GM23338 (cell line): ENCODE results near the gene MAP3K13.

Source experiments
- CREB1 ChIP-seq: fragments of 250-450 bp; sonication (Bioruptor Pico); IDR thresholded peaks from 2 replicates; pipeline ENCODE4 v1.5.0; 2020; ENCODE audit warnings: low read depth, mild to moderate bottlenecking, moderate library complexity
- EZH2 ChIP-seq: fragments of 200-600 bp; sonication (generic); IDR thresholded peaks from one replicate; pipeline ENCODE4 v1.8.0; 2017; ENCODE audit warnings: antibody characterized with exemption, mild to moderate bottlenecking, low read depth; ENCODE audit not compliant: unreplicated experiment
- EZH2phosphoT487 ChIP-seq: fragments of 200-600 bp; sonication (generic); IDR thresholded peaks from one replicate; pipeline ENCODE4 v1.8.1; 2018; ENCODE audit warnings: antibody characterized with exemption; ENCODE audit not compliant: unreplicated experiment
- JUNB ChIP-seq: IDR thresholded peaks from one replicate; pipeline ENCODE4 v1.6.1; 2016; ENCODE audit warnings: antibody characterized with exemption; ENCODE audit not compliant: unreplicated experiment
- NANOG ChIP-seq: IDR thresholded peaks from 2 replicates; pipeline ENCODE4 v1.6.1; 2016; ENCODE audit warnings: antibody characterized with exemption, borderline replicate concordance
- POLR2AphosphoS5 ChIP-seq: IDR thresholded peaks from 2 replicates; pipeline ENCODE4 v1.6.1; 2016; ENCODE audit warnings: antibody characterized with exemption, low read depth
- STAT1 ChIP-seq: IDR thresholded peaks from one replicate; pipeline ENCODE4 v1.6.1; 2016; ENCODE audit warnings: antibody characterized with exemption; ENCODE audit not compliant: unreplicated experiment
- ZNF114 ChIP-seq: fragments of 250-450 bp; sonication (Bioruptor Pico); IDR thresholded peaks from 2 replicates; pipeline ENCODE4 v1.5.0; 2020; ENCODE audit warnings: mild to moderate bottlenecking, moderate library complexity
- ZNF331 ChIP-seq: fragments of 250-450 bp; sonication (Bioruptor Pico); IDR thresholded peaks from 2 replicates; pipeline ENCODE4 v1.5.0; 2020; ENCODE audit warnings: low read depth, mild to moderate bottlenecking, moderate library complexity
- TF ChIP-seq, protein P1 (sequence below), 2 experiments: fragments of 200-600 bp in 1 of 2; sonication (generic) in 1 of 2; conservative IDR thresholded peaks; 2 replicates each; pipeline versions ENCODE4 v1.5.1 to v1.6.1; 2016 to 2017; ENCODE audit warnings: antibody characterized with exemption in 2 of 2, low read depth in 2 of 2, mild to moderate bottlenecking in 2 of 2, moderate library complexity in 1 of 2
- TF ChIP-seq, protein P2 (sequence below): IDR thresholded peaks from one replicate; pipeline ENCODE4 v1.6.1; 2018; ENCODE audit warnings: antibody characterized with exemption; ENCODE audit not compliant: unreplicated experiment
- TF ChIP-seq, protein P3 (sequence below): IDR thresholded peaks from 2 replicates; pipeline ENCODE4 v1.6.1; 2016; ENCODE audit warnings: antibody characterized with exemption

DNA sequence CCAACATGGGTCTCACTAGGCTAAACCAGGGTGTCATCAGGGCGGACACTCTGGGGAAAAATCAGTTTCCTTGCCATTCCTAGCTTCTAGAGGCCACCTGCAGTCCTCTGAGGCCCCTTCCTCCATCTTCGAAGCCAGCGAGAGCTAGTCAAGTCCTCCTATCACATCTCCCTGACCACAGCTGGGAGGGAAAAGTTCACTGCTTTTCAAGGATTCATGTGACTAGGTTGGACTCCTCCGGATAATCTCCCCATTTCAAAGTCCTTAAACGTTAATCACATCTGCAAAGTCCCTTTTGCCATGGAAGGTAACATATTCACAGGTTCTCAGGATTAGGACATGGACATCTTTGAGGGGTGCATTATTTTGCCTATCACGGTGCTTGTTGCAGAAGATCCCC, 35.9 kb upstream of the MAP3K13 start:
- TF ChIP-seq, protein P1, sequence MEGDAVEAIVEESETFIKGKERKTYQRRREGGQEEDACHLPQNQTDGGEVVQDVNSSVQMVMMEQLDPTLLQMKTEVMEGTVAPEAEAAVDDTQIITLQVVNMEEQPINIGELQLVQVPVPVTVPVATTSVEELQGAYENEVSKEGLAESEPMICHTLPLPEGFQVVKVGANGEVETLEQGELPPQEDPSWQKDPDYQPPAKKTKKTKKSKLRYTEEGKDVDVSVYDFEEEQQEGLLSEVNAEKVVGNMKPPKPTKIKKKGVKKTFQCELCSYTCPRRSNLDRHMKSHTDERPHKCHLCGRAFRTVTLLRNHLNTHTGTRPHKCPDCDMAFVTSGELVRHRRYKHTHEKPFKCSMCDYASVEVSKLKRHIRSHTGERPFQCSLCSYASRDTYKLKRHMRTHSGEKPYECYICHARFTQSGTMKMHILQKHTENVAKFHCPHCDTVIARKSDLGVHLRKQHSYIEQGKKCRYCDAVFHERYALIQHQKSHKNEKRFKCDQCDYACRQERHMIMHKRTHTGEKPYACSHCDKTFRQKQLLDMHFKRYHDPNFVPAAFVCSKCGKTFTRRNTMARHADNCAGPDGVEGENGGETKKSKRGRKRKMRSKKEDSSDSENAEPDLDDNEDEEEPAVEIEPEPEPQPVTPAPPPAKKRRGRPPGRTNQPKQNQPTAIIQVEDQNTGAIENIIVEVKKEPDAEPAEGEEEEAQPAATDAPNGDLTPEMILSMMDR (conservative IDR thresholded peaks at IDR 0.05; ENCODE audit: low read depth in 2 of 2), result no peak
- TF ChIP-seq POLR2AphosphoS5, result no peak
- no peak for TF ChIP-seq CREB1 (CRISPR knock-in tag)
- TF ChIP-seq JUNB, result no peak
- TF ChIP-seq EZH2, result no peak
- TF ChIP-seq EZH2phosphoT487, result no peak
- TF ChIP-seq, protein P2, sequence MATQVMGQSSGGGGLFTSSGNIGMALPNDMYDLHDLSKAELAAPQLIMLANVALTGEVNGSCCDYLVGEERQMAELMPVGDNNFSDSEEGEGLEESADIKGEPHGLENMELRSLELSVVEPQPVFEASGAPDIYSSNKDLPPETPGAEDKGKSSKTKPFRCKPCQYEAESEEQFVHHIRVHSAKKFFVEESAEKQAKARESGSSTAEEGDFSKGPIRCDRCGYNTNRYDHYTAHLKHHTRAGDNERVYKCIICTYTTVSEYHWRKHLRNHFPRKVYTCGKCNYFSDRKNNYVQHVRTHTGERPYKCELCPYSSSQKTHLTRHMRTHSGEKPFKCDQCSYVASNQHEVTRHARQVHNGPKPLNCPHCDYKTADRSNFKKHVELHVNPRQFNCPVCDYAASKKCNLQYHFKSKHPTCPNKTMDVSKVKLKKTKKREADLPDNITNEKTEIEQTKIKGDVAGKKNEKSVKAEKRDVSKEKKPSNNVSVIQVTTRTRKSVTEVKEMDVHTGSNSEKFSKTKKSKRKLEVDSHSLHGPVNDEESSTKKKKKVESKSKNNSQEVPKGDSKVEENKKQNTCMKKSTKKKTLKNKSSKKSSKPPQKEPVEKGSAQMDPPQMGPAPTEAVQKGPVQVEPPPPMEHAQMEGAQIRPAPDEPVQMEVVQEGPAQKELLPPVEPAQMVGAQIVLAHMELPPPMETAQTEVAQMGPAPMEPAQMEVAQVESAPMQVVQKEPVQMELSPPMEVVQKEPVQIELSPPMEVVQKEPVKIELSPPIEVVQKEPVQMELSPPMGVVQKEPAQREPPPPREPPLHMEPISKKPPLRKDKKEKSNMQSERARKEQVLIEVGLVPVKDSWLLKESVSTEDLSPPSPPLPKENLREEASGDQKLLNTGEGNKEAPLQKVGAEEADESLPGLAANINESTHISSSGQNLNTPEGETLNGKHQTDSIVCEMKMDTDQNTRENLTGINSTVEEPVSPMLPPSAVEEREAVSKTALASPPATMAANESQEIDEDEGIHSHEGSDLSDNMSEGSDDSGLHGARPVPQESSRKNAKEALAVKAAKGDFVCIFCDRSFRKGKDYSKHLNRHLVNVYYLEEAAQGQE, result no peak
- TF ChIP-seq, protein P3, sequence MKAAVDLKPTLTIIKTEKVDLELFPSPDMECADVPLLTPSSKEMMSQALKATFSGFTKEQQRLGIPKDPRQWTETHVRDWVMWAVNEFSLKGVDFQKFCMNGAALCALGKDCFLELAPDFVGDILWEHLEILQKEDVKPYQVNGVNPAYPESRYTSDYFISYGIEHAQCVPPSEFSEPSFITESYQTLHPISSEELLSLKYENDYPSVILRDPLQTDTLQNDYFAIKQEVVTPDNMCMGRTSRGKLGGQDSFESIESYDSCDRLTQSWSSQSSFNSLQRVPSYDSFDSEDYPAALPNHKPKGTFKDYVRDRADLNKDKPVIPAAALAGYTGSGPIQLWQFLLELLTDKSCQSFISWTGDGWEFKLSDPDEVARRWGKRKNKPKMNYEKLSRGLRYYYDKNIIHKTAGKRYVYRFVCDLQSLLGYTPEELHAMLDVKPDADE, result no peak
- no peak for TF ChIP-seq ZNF114 (CRISPR knock-in tag)
- no peak for TF ChIP-seq ZNF331 (CRISPR knock-in tag)
- no peak for TF ChIP-seq STAT1
- no peak for TF ChIP-seq NANOG
